ENCODE results near the gene SLC38A2. TPM values are rescaled to one million over a fixed set of nuclear protein-coding genes. Genes with fewer than 3 reads are reported as not detected.

Gene SLC38A2
- total and polyA plus RNA-seq, 2 of the 4 experiments (the other 2 are of a cell fraction): 313 to 881 TPM

GRCh38 chr12:46404225-46404631 lies 31.7 kb upstream of the SLC38A2 start:
- Histone ChIP-seq H2AFZ (replicated peaks; ENCODE audit: low read length, poor library complexity) (no peak overlapping the region), H3K79me1 (ENCODE audit: low read depth in 1 of 2, low read length in 2 of 2) (peaks cover 16 to 29% of the 10 kb centered on the region in 2 experiments; a peak in 3 of 4 replicates), H3K4me2 (ENCODE audit: low read depth, low read length) (peak overlapping the region; percentile 23; the same call in 1 of the 2 replicates), H2BK15ac (ENCODE audit: low read depth, low read length) (peak overlapping the region; percentile 81; the same call in 2 of the 3 replicates), H4K20me1 (ENCODE audit: insufficient read depth, low read length) (no peaks in the 10 kb centered on the region), H2AK5ac (ENCODE audit: low read depth, low read length) (peak overlapping the region; percentile 91), H3K14ac (replicated peaks; ENCODE audit: low read depth, low read length) (peak overlapping the region; percentile 50), H3K4me1 (ENCODE audit: control insufficient read depth, insufficient read depth, low read length) (peaks cover 25% of the 10 kb centered on the region), H4K91ac (ENCODE audit: insufficient read depth, low read depth, low read length) (peak overlapping the region; percentile 85), H3K36me3 (ENCODE audit: control insufficient read depth, insufficient read depth, low read length) (no peaks in the 10 kb centered on the region), H3K18ac (ENCODE audit: low read depth, low read length) (peak overlapping the region; percentile 98), H3K4ac (ENCODE audit: low read depth, low read length) (peak overlapping the region; percentile 84), H3K27ac (ENCODE audit: insufficient read depth, low read length) (peak overlapping the region; percentile 89), H2BK20ac (ENCODE audit: low read depth, low read length) (peak overlapping the region; percentile 95), H2AK9ac (replicated peaks; ENCODE audit: low read depth, low read length, poor library complexity) (no peak overlapping the region), H2BK120ac (ENCODE audit: low read depth, low read length) (peak overlapping the region; percentile 97), H3K4me3 (ENCODE audit: insufficient read depth, low read depth, low read length) (no peak overlapping the region), H3K56ac (ENCODE audit: extremely low read depth, insufficient read depth, low read length) (no peak overlapping the region; the same call in 1 of the 2 replicates), H3K23ac (ENCODE audit: low read depth, low read length) (peak overlapping the region; percentile 43; the same call in 1 of the 2 replicates), H3K9me3 (ENCODE audit: control insufficient read depth, insufficient read depth, low read length) (no peaks in the 10 kb centered on the region), H3K9me1 (ENCODE audit: insufficient read depth, low read length) (peaks cover 19% of the 10 kb centered on the region), H4K8ac (ENCODE audit: low read depth in 2 of 2, low read length in 2 of 2) (peak overlapping the region; percentile 17 to 42; a peak in 2 of 4 replicates), H3K27me3 (ENCODE audit: control insufficient read depth, insufficient read depth, low read length) (no peaks in the 10 kb centered on the region), H4K5ac (ENCODE audit: low read depth, low read length) (peak overlapping the region; percentile 94), H2BK5ac (ENCODE audit: low read depth, low read length, poor library complexity, severe bottlenecking) (peak overlapping the region; percentile 98), H3K9ac (ENCODE audit: low read depth, low read length) (no peak overlapping the region)
- POLR2A ChIA-PET (ENCODE audit: unreplicated experiment): interaction anchor here (0.7 kb wide), 1 partner anchor 12 kb away, joined by 3 read pairs; no protein-coding TSS in a partner anchor
- TF ChIP-seq CHD1 (IDR thresholded peaks at IDR 0.05; ENCODE audit: low read depth, low read length) (no peak), CEBPB (IDR thresholded peaks at IDR 0.05; ENCODE audit: low read depth, low read length) (no peak), ELK1 (IDR thresholded peaks at IDR 0.05; ENCODE audit: borderline replicate concordance, low read depth, low read length) (no peak), SMC3 (IDR thresholded peaks at IDR 0.05; ENCODE audit: low read depth, low read length) (no peak), CTCF (conservative IDR thresholded peaks at IDR 0.05; ENCODE audit: low read depth, low read length) (no peak), RCOR1 (IDR thresholded peaks at IDR 0.05; ENCODE audit: insufficient replicate concordance, low read length) (no peak), BHLHE40 (IDR thresholded peaks at IDR 0.05; ENCODE audit: low read depth, low read length) (no peak)
- TF ChIP-seq, protein P1, sequence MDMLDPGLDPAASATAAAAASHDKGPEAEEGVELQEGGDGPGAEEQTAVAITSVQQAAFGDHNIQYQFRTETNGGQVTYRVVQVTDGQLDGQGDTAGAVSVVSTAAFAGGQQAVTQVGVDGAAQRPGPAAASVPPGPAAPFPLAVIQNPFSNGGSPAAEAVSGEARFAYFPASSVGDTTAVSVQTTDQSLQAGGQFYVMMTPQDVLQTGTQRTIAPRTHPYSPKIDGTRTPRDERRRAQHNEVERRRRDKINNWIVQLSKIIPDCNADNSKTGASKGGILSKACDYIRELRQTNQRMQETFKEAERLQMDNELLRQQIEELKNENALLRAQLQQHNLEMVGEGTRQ (IDR thresholded peaks at IDR 0.05; ENCODE audit: low read depth, low read length): no peak
- CTCF ChIA-PET: interaction anchor here (0.7 to 1.1 kb wide), 2 partner anchors 12 to 27 kb away, joined by 3 to 4 read pairs; no protein-coding TSS in a partner anchor
- dilution Hi-C loops (cut with HindIII; ENCODE audit: low sequenced_read_pairs, unreplicated experiment) (no loop called here), in situ Hi-C loops (cut with MboI; ENCODE audit: low sequenced_read_pairs) (no loop called here), intact Hi-C loops (cut with micrococcal nuclease) (loop anchor here (5.0 kb wide), 1 partner anchor 68 kb away; no protein-coding TSS in a partner anchor)
- WGBS, 2 experiments (ENCODE audit: extremely low coverage in 2 of 2, insufficient read length in 1 of 2): no CpG with 5 or more reads among the region's 1 CpG
- ATAC-seq (ENCODE audit: low read depth) (0 out of 2 replicates have a peak, but pooled peaks have one; percentile 3), DNase-seq (peak; percentile 61)
- BruUV-seq (replicated peaks): no TSS peak

All from IMR-90 (cell line).